GM12875 (cell line): ENCODE results near the gene LIMCH1.

Experiments
- H3K4me3 ChIP-seq: one replicate; pipeline ENCODE4 v1.5.1; 2011; ENCODE audit warnings: low read depth, low read length, control low read depth
- TF ChIP-seq, protein P1 (sequence below): IDR thresholded peaks from 2 replicates; pipeline ENCODE4 v1.5.1; 2011; ENCODE audit warnings: low read depth, mild to moderate bottlenecking, control low read depth, inconsistent platforms, low read length, moderate library complexity, borderline replicate concordance; ENCODE audit not compliant: insufficient read depth

Gene LIMCH1

GRCh38 chr4:41507291-41507947, 30.5 kb upstream of the LIMCH1 start:
- TF ChIP-seq, protein P1, sequence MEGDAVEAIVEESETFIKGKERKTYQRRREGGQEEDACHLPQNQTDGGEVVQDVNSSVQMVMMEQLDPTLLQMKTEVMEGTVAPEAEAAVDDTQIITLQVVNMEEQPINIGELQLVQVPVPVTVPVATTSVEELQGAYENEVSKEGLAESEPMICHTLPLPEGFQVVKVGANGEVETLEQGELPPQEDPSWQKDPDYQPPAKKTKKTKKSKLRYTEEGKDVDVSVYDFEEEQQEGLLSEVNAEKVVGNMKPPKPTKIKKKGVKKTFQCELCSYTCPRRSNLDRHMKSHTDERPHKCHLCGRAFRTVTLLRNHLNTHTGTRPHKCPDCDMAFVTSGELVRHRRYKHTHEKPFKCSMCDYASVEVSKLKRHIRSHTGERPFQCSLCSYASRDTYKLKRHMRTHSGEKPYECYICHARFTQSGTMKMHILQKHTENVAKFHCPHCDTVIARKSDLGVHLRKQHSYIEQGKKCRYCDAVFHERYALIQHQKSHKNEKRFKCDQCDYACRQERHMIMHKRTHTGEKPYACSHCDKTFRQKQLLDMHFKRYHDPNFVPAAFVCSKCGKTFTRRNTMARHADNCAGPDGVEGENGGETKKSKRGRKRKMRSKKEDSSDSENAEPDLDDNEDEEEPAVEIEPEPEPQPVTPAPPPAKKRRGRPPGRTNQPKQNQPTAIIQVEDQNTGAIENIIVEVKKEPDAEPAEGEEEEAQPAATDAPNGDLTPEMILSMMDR = no peak
- H3K4me3 ChIP-seq = no peak overlapping the region

- no peak overlapping the region for H3K4me3 ChIP-seq
- TF ChIP-seq, protein P1 = no peak
Observed at GRCh38 chr4:41509451-41509866, 28.5 kb upstream of the LIMCH1 start.

- H3K4me3 ChIP-seq = no peak overlapping the region
- TF ChIP-seq, protein P1 = no peak
Observed at GRCh38 chr4:41510179-41510578, 27.8 kb upstream of the LIMCH1 start.

DNA sequence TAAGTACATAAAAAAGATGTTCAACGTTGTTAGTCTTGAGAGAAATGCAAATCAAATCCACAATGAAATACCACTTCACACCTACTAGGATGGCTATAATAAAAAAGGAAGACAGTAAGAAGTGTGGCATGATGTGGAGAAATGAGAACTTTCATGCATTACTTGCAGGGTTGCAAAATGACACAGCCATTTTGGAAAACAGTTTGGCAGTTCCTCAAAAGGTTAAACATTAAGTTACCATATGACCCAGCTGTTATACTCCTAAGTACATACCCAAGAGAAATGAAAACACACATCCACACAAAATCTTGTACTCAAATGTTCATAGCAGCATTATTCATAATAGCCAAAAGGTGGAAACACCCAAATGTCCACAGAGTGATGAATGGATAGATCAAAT, 25.8 kb upstream of the LIMCH1 start:
- TF ChIP-seq, protein P1 = no peak
- H3K4me3 ChIP-seq = no peak overlapping the region

GRCh38 chr4:41512596-41512995, 25.4 kb upstream of the LIMCH1 start:
- TF ChIP-seq, protein P1 = no peak
- no peak overlapping the region for H3K4me3 ChIP-seq

DNA sequence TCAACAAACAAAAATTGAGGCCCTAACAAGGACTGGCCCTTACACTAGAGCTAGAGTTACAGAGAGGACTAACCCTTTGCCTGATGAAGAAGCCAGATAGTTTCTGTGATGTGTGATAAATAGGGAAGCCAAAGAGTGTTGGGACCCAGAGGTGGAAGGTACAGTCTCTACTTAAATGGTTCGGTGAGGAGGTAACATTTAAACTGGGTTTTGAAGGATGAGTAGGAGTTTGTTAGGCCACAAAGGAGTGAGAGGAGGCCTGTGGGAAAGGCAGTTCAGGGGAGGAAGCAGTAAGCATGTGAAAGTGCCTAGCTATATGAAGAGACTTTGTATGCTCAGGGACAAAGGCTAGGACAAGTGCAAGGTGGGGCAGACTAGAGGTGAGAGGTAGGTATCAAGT, 23.8 kb upstream of the LIMCH1 start:
- H3K4me3 ChIP-seq = no peak overlapping the region
- TF ChIP-seq, protein P1 = no peak

- TF ChIP-seq, protein P1 = no peak
- H3K4me3 ChIP-seq = no peak overlapping the region
Observed at GRCh38 chr4:41514766-41515481, 23.0 kb upstream of the LIMCH1 start.
